Measurements from ENCODE around the gene SPACA6.
"Not testable (repeated sequence)": the region's sequence is repeated elsewhere in the genome, so short reads cannot be mapped to it uniquely, and the experiment has no call there.

Gene SPACA6

DNA sequence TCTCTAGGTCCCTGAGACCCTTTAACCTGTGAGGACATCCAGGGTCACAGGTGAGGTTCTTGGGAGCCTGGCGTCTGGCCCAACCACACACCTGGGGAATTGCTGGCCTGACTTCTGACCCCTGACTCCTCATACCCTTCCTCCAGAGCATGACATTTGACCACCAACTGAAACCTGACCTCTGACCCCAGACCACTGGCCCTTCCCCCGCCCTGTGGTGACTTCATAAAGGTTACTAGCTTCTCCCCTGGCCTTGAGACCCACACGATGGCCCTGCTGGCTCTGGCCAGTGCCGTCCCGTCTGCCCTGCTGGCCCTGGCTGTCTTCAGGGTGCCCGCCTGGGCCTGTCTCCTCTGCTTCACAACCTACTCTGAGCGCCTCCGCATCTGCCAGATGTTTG is at the start of gene SPACA6:
Gene SPACA6 (plus strand): TSS at position 71 of the 400 bp plus-strand sequence. CDS start 197 bp downstream, at position 268.
- no peak for DNase-seq

- DNase-seq, result no peak
These were observed 48.4 kb upstream of the SPACA6 start for GRCh38 chr19:51644636-51645271.

DNA sequence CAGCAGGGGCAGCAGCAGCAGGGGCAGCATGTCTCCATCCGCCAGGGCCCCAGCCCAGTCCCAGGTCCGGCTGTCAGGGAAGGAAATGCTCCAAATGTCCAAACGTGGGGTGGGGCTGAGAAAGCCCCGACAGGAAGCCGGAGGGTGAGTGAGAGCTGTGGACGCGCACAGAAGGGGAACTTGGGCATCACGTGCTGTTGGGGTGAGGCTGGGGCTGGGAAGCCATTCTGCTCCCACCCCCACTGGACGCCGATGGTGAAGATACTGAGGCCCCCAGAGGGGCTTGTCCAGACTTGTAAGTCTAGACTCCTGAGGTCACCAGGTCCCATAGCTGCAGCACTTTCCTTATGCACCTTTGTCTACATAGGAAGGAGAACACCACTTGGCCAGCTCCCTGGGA is 46.4 kb upstream of the SPACA6 start, which contains the start of gene SIGLEC14:
Gene SIGLEC14 (minus strand): TSS at position 96 of the 400 bp plus-strand sequence. CDS start 66 bp downstream, at position 30.
- not testable (repeated sequence) for DNase-seq

GRCh38 chr19:51647318-51647717 is 45.8 kb upstream of the SPACA6 start:
- no peak for DNase-seq

DNA sequence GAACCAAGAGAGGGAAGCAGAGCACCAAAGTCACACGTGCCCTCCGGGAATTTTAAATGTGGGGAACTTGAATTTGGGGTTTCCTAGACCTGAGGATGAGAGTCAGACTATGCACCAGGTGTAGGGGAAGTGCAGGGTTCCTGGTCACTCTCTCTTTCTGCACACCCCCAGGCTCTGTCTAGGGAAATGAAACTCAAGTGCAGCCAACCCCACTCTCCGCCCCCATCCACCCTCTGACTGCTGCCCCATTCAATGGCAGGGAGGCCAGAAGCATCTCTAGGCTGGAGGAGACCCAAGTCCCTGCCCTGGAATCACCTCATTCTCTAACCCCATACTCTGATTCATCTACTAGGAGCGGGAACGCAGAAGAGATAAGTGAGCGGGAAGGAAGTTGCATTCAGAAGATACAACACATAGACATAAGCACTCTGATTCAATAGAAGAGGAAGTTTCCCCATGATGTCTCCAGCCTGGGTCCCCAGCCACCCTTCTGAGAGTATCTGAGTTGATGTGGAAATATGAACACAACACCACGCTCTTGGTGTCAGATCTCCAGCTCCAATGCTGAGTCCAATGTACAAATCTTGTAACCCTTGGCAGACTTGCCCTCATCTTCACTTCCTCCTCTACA is 41.8 kb upstream of the SPACA6 start:
- no peak for DNase-seq

GRCh38 chr19:51652266-51652665 is 40.9 kb upstream of the SPACA6 start:
- no peak for DNase-seq

- DNase-seq, result no peak
These were observed 40.0 kb upstream of the SPACA6 start for GRCh38 chr19:51653162-51653561.

- no peak for DNase-seq
These were observed 38.3 kb upstream of the SPACA6 start for GRCh38 chr19:51654783-51655182.

GRCh38 chr19:51660975-51661600 is 32.0 kb upstream of the SPACA6 start:
- peak; percentile 82 for DNase-seq

DNA sequence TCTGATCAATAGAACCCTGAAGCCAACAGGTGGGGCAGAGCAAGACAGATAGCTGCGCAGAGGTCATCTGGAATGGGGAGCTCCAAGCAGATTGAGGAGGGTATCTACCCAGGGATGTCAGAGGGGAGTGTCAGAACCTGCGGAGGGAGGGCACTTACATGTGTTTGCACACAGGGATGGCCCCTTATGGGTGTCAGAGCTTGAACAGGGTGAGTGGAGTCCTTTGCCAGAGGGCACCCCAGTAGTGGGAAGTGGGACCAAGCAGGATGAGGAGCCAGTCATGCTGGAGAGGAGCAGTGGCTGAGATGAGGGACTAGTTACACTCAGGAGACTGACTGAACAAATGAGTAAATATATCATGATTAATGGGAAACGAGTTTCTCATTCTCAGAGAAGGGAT is 29.5 kb upstream of the SPACA6 start:
- DNase-seq, result no peak

DNA sequence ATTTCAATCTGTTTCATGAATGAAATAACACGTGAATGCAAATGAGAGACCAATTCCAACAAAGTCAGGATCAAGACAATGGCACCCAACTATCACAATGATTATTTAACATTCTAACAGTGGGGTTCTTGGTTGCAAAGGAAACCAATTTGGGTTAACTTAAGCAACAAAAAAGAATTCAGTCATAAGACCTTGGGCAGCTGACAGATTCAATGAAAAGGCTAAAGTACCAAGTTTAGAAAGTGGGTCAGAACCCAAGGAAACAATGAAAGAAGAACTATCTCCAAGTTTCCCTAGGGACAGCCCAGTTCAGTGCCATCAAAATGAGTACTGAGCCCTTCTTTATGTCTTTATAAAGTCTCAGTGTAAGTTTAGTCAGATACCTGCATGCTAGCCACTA is 29.0 kb upstream of the SPACA6 start:
- DNase-seq, result no peak

DNA sequence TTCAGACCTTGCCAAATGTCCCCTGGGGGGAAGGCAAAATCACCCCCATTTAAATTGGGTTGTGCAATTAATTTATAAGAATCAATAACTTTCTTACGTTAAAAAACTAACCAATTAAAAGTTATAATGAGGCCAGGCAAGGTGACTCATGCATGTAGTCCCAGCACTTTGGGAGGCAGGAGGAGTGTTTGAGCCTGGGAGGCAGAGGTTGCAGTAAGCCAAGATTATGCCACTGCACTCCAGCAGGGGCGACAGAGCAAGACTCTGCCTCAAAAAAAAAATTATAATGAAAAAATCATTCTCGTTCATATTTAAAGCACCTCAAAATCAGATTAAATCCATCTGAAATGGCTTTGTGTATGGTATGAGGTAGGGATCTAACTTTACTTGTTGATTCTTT is 28.1 kb upstream of the SPACA6 start:
- DNase-seq, result no peak

GRCh38 chr19:51668216-51668615 is 24.9 kb upstream of the SPACA6 start:
- no peak for DNase-seq

GRCh38 chr19:51675911-51676565 is 17.1 kb upstream of the SPACA6 start:
- DNase-seq, result peak; percentile 59

GRCh38 chr19:51676566-51677083 is 16.5 kb upstream of the SPACA6 start:
- no peak for DNase-seq

- DNase-seq, result no peak
These were observed 12.7 kb upstream of the SPACA6 start for GRCh38 chr19:51680474-51680873.

DNA sequence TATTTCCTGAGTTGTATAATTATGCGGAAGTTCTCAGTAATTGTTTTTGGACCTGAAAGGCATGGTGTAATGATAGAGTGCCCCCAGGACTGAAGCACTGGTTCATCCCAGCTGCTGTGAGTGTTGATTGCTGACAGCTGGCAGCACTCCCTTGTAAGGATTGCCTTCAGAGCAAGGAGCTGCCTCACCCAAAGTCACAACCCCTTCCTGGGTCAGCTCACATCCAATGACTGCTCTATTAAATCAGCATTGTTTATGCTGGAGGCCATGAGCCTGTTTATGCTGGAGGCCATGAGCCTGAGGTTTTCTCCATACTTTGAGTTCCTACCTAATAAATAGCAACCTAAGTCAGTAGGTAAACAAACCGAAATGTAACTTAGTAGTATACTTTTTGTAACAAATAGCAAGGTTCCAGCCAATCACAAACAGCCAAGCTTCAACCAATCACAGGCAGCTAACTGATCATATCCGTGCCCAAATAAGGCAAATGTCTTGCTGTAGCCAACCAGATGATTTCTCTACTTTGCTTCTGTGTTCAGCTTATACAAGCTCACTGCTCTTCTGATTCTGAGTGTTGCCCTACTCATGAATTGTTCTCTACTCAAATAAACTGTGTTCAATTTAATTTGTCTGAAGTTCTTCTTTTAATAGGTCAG is 11.7 kb upstream of the SPACA6 start:
- peak; percentile 71 for DNase-seq

GRCh38 chr19:51686171-51686570 is 7.0 kb upstream of the SPACA6 start:
- no peak for DNase-seq

DNA sequence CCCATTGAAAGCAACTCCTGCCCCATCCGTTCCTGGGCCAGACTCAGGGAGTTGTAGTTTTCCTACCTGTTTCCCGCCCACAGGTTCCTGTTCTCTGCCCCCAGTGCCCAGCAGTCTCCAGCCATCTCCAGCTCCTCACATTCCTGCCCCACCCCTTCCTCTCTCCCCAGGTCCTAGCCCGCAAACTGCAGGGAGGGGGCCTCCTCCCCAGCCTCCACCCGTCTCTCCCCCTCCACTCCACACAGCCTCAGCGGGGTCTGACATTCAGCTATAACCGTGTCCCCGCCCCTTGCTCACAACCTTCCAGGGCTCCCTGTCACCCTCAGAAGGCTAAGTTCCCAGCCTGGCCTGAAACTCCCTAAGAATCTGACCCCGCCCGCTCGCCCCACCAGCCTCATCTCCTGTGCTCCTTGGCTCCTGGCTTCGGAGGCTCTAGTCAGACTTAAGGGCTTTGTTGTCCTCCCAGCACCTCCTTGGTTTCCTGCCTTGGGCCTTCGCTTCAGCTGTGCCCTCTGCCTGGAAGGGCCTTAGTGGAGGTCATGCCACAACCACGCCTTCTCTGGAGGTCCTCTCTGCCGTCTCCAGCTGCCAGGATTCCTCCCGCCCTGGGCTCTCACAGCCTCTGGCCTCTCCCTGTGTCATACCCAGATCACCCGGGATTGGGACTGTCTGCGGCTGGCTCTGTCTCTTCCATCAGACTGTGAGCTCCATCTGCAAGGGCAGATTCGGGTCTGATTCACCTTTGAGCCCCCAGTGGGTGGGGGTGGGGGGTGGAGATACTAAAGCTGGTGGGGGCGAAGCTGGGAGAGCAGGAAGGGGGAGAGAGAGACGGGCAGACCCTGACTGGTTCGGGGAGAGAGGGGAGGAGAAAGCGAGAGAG is 5.1 kb upstream of the SPACA6 start:
- peak; percentile 84 for DNase-seq

DNA sequence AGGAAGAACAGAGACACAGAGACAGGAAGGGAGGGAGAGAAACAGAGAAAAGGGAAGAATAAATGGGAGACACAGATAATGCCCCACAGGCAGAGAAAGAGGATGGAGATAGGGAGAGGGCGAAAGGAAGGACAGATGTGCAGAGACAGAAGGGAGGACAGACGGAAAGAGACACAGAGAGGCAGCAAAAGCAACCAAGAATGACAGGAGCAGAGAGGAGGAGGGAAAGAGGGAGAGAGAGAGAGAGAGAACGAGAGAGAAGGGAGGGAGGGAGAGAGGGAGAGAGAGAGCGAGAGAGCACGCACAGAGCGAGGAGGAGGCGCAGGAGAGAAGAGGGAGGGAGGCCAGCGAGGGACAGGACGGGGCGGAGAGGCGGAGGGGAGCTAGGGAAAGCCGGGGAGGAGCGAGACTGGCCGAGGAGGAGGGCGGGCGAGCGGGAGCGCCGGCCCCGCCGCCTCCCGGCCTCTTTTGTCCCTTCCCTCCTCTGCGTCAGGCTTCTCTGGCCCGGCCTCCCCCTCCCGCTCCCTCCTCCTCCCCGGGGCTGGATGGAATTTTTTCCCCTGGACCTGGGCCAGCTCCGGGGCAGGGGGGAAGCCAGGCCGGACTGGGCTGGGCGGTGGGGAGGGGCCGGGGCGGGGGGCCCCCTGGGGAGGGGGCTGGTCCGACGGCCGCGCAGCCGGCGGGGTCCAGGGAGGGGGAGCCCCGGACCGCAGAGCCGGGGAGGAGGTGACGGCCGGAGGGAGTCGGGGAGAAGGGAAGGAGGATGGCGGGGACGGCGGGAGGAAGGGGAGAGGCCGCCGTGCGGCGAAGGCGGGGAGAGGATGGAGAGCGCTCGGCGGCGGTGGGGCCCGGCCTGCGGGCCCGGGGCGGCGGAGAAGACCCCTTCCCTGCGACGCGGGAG is 4.2 kb upstream of the SPACA6 start:
- DNase-seq, result peak; percentile 97
